ENCODE results near the gene ANKRD10.

ANKRD10 gene

GRCh38 chr13:110835721-110836604, 78.9 kb downstream of the ANKRD10 start:
- FAIRE-seq (no peak), DNase-seq (ENCODE audit: low spot score) (no peak)

DNA sequence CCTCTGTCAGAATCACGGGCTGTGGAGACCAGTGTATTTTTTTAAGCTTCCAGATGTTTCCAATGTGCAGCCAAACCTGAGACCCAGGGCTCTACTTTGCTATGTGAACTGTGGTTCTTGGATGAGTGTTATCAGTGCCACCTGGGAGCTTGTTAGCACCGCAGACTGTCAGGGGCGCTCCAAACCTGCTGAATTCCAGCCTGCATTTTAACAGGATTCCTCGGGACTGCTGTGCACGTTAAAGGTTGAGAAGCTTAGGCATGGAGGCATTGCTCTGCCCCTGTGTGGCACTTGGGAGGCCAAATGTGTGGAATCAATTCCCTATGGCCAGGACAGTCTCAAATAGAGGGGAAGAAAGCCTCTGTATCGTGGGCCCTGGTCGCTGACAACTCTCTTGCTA, 80.3 kb downstream of the ANKRD10 start:
- DNase-seq (ENCODE audit: low spot score), result no peak
- FAIRE-seq, result no peak

DNA sequence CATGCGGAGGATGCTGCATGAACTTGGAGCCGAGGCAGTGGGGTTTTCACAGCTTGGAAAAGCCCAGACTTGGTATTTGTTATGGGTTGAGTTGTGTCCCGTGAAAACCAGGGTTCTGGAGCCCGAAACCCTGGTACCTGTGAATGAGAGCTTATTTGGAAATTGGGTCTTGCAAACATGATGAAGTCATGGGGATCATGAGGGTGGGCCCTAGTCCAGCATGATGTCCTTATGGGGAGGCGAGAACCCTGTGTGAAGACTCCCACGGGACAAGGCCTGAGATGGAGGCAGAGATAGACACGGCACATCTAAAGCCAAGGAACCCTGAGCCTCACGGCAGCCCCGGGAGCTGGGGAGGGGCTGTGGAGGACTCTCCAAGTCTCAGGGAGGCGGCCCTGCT, 82.3 kb downstream of the ANKRD10 start:
- no peak for FAIRE-seq

DNA sequence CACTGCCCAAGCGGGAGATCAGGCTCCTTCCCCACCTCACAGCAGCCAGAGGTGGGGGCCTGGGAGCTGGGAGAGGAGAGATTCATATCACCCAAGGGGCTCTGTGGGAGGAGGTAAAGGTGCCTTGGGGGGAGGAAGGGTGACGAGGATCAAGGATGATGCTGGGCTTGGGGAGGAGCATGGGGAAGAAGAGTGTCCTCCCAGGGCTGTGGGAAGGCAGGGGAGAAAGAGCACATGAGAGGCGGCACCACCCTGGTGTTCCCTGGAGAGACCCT, 82.7 kb downstream of the ANKRD10 start:
- FAIRE-seq (no peak), DNase-seq (ENCODE audit: low spot score) (no peak)

More for the DNA sequence above, 82.3 kb downstream of the ANKRD10 start:
- DNase-seq (ENCODE audit: low spot score), result no peak

DNA sequence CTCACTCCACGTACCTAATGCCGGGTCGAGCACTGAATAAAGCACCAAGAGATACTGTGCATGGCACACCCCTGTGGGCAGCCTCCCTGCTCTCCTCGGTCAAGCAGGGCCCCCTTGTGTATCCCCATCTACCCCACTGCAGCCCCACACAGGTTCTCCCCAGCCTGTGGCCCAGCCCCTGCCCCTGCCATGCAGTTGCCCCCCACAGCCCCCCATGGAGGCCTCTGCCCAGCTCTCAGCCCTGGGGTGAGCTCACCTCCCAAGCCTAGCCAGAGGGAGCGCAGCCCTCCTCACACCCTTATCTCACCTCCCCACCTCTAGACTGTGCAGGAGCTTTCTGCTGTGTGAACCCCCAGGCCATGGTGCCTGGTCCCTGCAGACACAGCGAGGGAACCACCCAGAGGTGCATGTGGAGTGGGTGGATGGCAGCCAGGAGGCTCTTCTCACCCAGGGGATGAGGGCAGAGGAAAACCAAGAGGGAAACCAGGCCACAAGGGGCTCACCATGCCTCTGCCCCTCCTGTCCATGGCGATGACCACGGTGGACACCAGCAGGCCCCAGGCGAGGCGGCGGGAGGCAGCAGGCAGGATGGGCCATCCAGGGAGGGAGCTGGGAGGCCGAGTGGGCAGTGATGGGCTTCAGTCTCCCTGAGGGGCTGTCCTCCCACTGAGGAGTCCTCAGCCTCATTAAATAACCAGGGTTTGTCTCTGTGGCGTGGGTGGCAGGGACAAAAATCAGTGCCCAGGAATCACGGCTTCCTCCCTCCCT, 83.2 kb downstream of the ANKRD10 start:
- DNase-seq (ENCODE audit: low spot score) (no peak), FAIRE-seq (no peak)

GRCh38 chr13:110830800-110831371, 84.0 kb downstream of the ANKRD10 start:
- FAIRE-seq (no peak), DNase-seq (ENCODE audit: low spot score) (no peak)

DNA sequence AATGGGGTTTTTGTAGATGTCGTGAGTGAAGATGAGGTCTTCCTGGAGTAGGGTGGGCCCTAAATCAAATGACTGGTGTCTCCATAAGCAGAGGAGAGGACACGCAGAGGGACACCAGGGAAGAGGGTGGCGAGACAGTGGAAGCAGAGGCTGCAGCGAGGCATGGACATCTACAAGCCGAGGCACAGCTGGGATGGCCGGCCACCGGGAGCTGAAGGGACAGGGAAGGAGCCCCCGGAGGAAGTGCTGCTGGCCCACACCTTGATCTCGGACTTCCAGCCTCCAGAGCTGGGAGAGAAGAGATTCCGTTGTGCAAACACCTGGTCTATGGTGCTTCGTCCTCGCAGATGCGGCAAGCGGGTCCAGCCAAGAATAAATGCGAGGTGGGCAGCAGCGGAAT, 84.5 kb downstream of the ANKRD10 start:
- FAIRE-seq (no peak), DNase-seq (ENCODE audit: low spot score) (no peak)

GRCh38 chr13:110829486-110829885, 85.4 kb downstream of the ANKRD10 start:
- no peak for DNase-seq (ENCODE audit: low spot score)
- no peak for FAIRE-seq

GRCh38 chr13:110828705-110829104, 86.2 kb downstream of the ANKRD10 start:
- FAIRE-seq (no peak), DNase-seq (ENCODE audit: low spot score) (no peak)

All from urothelium cell line (cell line).